GM12878 (cell line): ENCODE measurements around the gene FURIN. TPM values are rescaled to one million over a fixed set of nuclear protein-coding genes. Genes with fewer than 3 reads are reported as not detected.

ENCODE experiments used
- ATAC-seq: fragments of 200-7000 bp; cut with Tn5 transposase; 3 replicates; pipeline ENCODE4 v1.9.1; 2020; ENCODE audit warnings: mild to moderate bottlenecking, moderate library complexity
- BruUV-seq: library from RNA; stranded (reverse); fragments of 400-500 nt; replicated peaks from 2 replicates; lab custom pipeline; 2021; lab: Mats Ljungman, UMichigan
- CTCF ChIA-PET: fragments of 300-600 bp; sonication (Branson Sonifier 250); formaldehyde crosslinking; extraction: SDS; loops from one replicate; lab custom pipeline; 2021; ENCODE audit warnings: inconsistent platforms; lab: Yijun Ruan, JAX
- POLR2A ChIA-PET: fragments of 350-600 bp; formaldehyde crosslinking; extraction: SDS; loops from one replicate; lab custom pipeline; 2021; ENCODE audit warnings: inconsistent platforms; lab: Charles Lee
- RAD21 ChIA-PET: fragments of 300-600 bp; sonication (Branson Sonifier 250); formaldehyde crosslinking; loops from one replicate; lab custom pipeline; 2023; ENCODE audit warnings: antibody characterized with exemption; ENCODE audit not compliant: unreplicated experiment; lab: Charles Lee
- SMC1A ChIA-PET: fragments of 300-600 bp; sonication (Branson Sonifier 250); formaldehyde crosslinking; loops from one replicate; lab custom pipeline; 2023; ENCODE audit not compliant: unreplicated experiment, uncharacterized antibody; lab: Charles Lee
- DNase-seq: peaks from one replicate; pipeline ENCODE4 v3.0.0-alpha.2; 2011; ENCODE audit warnings: low read depth, low spot score
- FAIRE-seq: peaks from 3 replicates; lab custom pipeline; 2011; peaks lifted over from hg19 to GRCh38; lab: Jason Lieb, UNC
- H2AFZ ChIP-seq: 2 replicates; pipeline ENCODE4 v1.6.0; 2011; ENCODE audit warnings: low read depth, low read length, control low read depth; ENCODE audit not compliant: control insufficient read depth
- H3K27ac ChIP-seq: 2 replicates; pipeline ENCODE4 v1.5.1; 2011; ENCODE audit warnings: control low read depth; ENCODE audit not compliant: control insufficient read depth, insufficient read depth
- H3K27me3 ChIP-seq, 2 experiments: replicated peaks in 1 of 2; 2 replicates each; pipeline versions ENCODE4 v1.6.0 to v1.6.1; 2011; ENCODE audit warnings: low read length in 1 of 2; ENCODE audit not compliant: control insufficient read depth in 2 of 2, insufficient read depth in 2 of 2
- H3K36me3 ChIP-seq, 2 experiments: 2 replicates each; pipeline ENCODE4 v1.5.1; 2011; ENCODE audit warnings: low read length in 1 of 2; ENCODE audit not compliant: control insufficient read depth in 2 of 2, insufficient read depth in 2 of 2
- H3K4me1 ChIP-seq: 2 replicates; pipeline ENCODE4 v1.6.1; 2011; ENCODE audit warnings: mild to moderate bottlenecking, low read length, moderate library complexity, mixed read lengths; ENCODE audit not compliant: control insufficient read depth, insufficient read depth
- H3K4me2 ChIP-seq: 2 replicates; pipeline ENCODE4 v1.6.0; 2011; ENCODE audit warnings: control low read depth; ENCODE audit not compliant: control insufficient read depth, insufficient read depth
- H3K4me3 ChIP-seq: fragments of 200-600 bp; sonication (generic); 2 replicates; pipeline ENCODE4 v1.5.1; 2016
- H3K79me2 ChIP-seq: 2 replicates; pipeline ENCODE4 v1.6.0; 2011; ENCODE audit warnings: low read length; ENCODE audit not compliant: control insufficient read depth, insufficient read depth
- H3K9ac ChIP-seq: 2 replicates; pipeline ENCODE4 v1.8.0; 2011; ENCODE audit warnings: low read length, control low read depth, mixed read lengths; ENCODE audit not compliant: control insufficient read depth, insufficient read depth
- H3K9me3 ChIP-seq: replicated peaks from 3 replicates; pipeline ENCODE4 v1.5.1; 2011; ENCODE audit warnings: mild to moderate bottlenecking, low read length; ENCODE audit not compliant: control insufficient read depth, insufficient read depth
- H4K20me1 ChIP-seq: 2 replicates; pipeline ENCODE4 v1.6.0; 2011; ENCODE audit not compliant: control insufficient read depth, insufficient read depth
- ATF3 ChIP-seq: IDR thresholded peaks from 2 replicates; pipeline ENCODE4 v1.6.1; 2011; ENCODE audit warnings: low read depth, mild to moderate bottlenecking, low read length, moderate library complexity, borderline replicate concordance; ENCODE audit errors: extremely low read depth
- BHLHE40 ChIP-seq, 2 experiments: fragments of 450-650 bp in 1 of 2; IDR thresholded peaks; 2 replicates each; pipeline ENCODE4 v1.6.1; 2011 to 2017; ENCODE audit warnings: low read depth in 2 of 2, borderline replicate concordance in 1 of 2, improper control_type of control experiment in 1 of 2, low read length in 1 of 2, mild to moderate bottlenecking in 1 of 2
- CHD1 ChIP-seq: IDR thresholded peaks from 2 replicates; pipeline ENCODE4 v1.6.1; 2012; ENCODE audit warnings: low read depth, low read length, improper control_type of control experiment
- GATAD2B ChIP-seq: fragments of 450-650 bp; conservative IDR thresholded peaks from 2 replicates; pipeline ENCODE4 v1.6.1; 2017; ENCODE audit warnings: low read depth, mild to moderate bottlenecking, moderate library complexity
- IKZF2 ChIP-seq, 2 experiments: fragments of 450-650 bp; IDR thresholded peaks; 2 replicates each; pipeline ENCODE4 v1.6.1; 2017; ENCODE audit warnings: mild to moderate bottlenecking in 2 of 2, moderate library complexity in 2 of 2
- MAX ChIP-seq: IDR thresholded peaks from 2 replicates; pipeline ENCODE4 v1.6.1; 2012; ENCODE audit warnings: low read depth, low read length, improper control_type of control experiment
- NR2C2 ChIP-seq: IDR thresholded peaks from 2 replicates; pipeline ENCODE4 v1.6.1; 2011; ENCODE audit warnings: borderline replicate concordance, low read depth; ENCODE audit not compliant: control insufficient read depth, insufficient read length
- SMAD5 ChIP-seq: IDR thresholded peaks from 2 replicates; pipeline ENCODE4 v1.6.1; 2016; ENCODE audit warnings: antibody characterized with exemption, low read depth
- STAT1 ChIP-seq: fragments of 450-650 bp; conservative IDR thresholded peaks from 2 replicates; pipeline ENCODE4 v1.6.1; 2014; ENCODE audit warnings: antibody characterized with exemption, mild to moderate bottlenecking
- TAF1 ChIP-seq: IDR thresholded peaks from 2 replicates; pipeline ENCODE4 v1.6.1; 2011; ENCODE audit warnings: mild to moderate bottlenecking, low read depth, low read length, borderline replicate concordance
- YY1 ChIP-seq: IDR thresholded peaks from 2 replicates; pipeline ENCODE4 v1.6.1; 2011; ENCODE audit warnings: low read depth, mild to moderate bottlenecking, low read length
- ZNF274 ChIP-seq: IDR thresholded peaks from one replicate; pipeline ENCODE4 v1.8.0; 2011; ENCODE audit not compliant: insufficient read length, insufficient read depth
- ZNF384 ChIP-seq: IDR thresholded peaks from 2 replicates; pipeline ENCODE4 v1.6.1; 2012; ENCODE audit warnings: low read depth, mild to moderate bottlenecking, low read length, improper control_type of control experiment, borderline replicate concordance
- ZNF687 ChIP-seq: fragments of 450-650 bp; IDR thresholded peaks from 2 replicates; pipeline ENCODE4 v1.6.1; 2017; ENCODE audit warnings: mild to moderate bottlenecking, moderate library complexity
- WGBS: methylation state at CpG from one replicate; pipeline ENCODE4 v1.1.6; 2016; ENCODE audit warnings: low lambda C conversion rate; ENCODE audit not compliant: insufficient replicate concordance, insufficient coverage; ENCODE audit errors: missing lambda C conversion rate; 5-methylcytosine and 5-hydroxymethylcytosine counted together
- in situ Hi-C: fragments of 300-500 bp; cut with MboI; formaldehyde crosslinking; loops from 9 replicates; pipeline ENCODE4 v1.14.3; 2018; ENCODE audit warnings: mixed read lengths
- intact Hi-C: fragments of 100-400 bp; cut with micrococcal nuclease; formaldehyde crosslinking; loops from one replicate; pipeline ENCODE4 v1.14.2; 2022; ENCODE audit not compliant: unreplicated experiment
- polyA plus RNA-seq, 11 experiments: library from polyadenylated mRNA; depleted of rRNA in 4 of 11; unstranded in 6 of 11; stranded (reverse) in 5 of 11; fragments of >200 nt; fragmentation: Nextera tagmentation in 4 of 11; fragmentation: Illumina TruSeq in 1 of 11; extraction: Ambion mirVana in 4 of 11; extraction: Trizol in 1 of 11; gene quantifications; 1 replicate in 1 of 11; 2 replicates in 10 of 11; pipeline versions ENCODE4 v1.2.1 to v1.2.3, GENCODE V29; 2011 to 2016; ENCODE audit warnings: inconsistent platforms in 2 of 11, missing spikeins in 2 of 11, low read depth in 1 of 11
- total RNA-seq, 4 experiments: library from RNA; depleted of rRNA in 3 of 4; stranded (reverse); fragments of >200 nt in 3 of 4; fragmentation: Illumina TruSeq in 1 of 4; extraction: Trizol in 1 of 4; gene quantifications; 2 replicates each; pipeline versions ENCODE4 v1.2.1 to v1.2.3, GENCODE V29; 2013 to 2021
- TF ChIP-seq, protein P1 (sequence below): IDR thresholded peaks from 2 replicates; pipeline ENCODE4 v1.6.1; 2012; ENCODE audit warnings: mild to moderate bottlenecking, low read depth, low read length

The FURIN gene
- total and polyA plus RNA-seq, 10 of the 15 experiments (the other 5 are each of a cell fraction or from before 2014, with no cell fraction given) = 0.47 to 39.9 (median 8.0) TPM

DNA sequence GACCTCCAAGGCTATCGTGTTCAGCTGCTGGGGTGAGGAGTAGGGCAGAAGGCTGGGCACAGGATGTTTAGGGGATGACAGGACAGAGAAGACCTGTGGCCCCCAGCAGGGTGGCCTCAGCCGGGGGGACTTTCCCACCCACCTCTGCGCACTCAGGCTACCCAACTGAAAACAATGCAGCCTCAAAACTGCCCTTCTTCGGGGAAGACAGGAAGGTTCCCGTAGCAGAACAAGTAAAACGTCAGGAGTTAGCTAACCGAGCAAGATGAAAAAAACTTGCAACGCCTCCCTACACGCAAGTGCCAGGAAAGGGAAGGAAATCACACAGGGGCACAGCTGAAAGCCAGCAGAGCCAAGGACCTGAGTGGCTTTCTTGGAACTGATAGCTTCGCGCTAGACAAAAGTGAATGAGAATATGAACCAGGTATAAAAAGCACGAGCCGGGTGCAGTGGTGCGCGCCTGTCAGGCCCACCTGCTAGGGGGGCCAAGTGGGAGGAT is 38.4 kb upstream of the FURIN start (continued):
- 0 out of 2 replicates have a peak, but pooled peaks have one; percentile 54 for TF ChIP-seq GATAD2B
- peak; percentile 57; the same call in 1 of the 2 replicates for TF ChIP-seq ZNF687
- peak; percentile 12; the same call in 1 of the 2 replicates for TF ChIP-seq ZNF384
- no peak for TF ChIP-seq CHD1
- no peak for TF ChIP-seq MAX
- peak; percentile 44 to 64; a peak in 2 of 4 replicates for TF ChIP-seq IKZF2 (IDR thresholded peaks at IDR 0.05)

- intact Hi-C loops = loop anchor here (5.0 kb wide), 1 partner anchor 38 kb away; no protein-coding TSS in a partner anchor
- Histone ChIP-seq H3K36me3 (no peaks in the 10 kb centered on the region), H2AFZ (no peak overlapping the region), H3K27ac (no peak overlapping the region), H4K20me1 (no peaks in the 10 kb centered on the region), H3K9ac (no peak overlapping the region), H3K4me3 (no peak overlapping the region), H3K79me2 (no peaks in the 10 kb centered on the region), H3K4me2 (no peak overlapping the region), H3K27me3 (no peaks in the 10 kb centered on the region), H3K9me3 (no peaks in the 10 kb centered on the region), H3K4me1 (peaks cover 23% of the 10 kb centered on the region)
- SMC1A ChIA-PET = no interaction called here
- in situ Hi-C loops = no loop called here
- no peak for DNase-seq
- WGBS = 65% methylated on average over 5 of the region's 5 CpGs
- RAD21 ChIA-PET = interaction anchor here (1.2 kb wide), 1 partner anchor 19 kb away, joined by 3 read pairs; no protein-coding TSS in a partner anchor
- FAIRE-seq = no peak
- no TSS peak for BruUV-seq
- CTCF ChIA-PET = interaction anchor here (0.6 to 1.1 kb wide), 3 partner anchors 16 to 490 kb away, joined by 3 read pairs; no protein-coding TSS in a partner anchor
- POLR2A ChIA-PET = no interaction called here
- ATAC-seq = no peak
- TF ChIP-seq ATF3 (no peak), NR2C2 (no peak), SMAD5 (no peak), STAT1 (no peak), TAF1 (no peak), ZNF274 (no peak), YY1 (no peak), BHLHE40 (IDR thresholded peaks at IDR 0.05; ENCODE audit: borderline replicate concordance in 1 of 2, low read depth in 2 of 2, low read length in 1 of 2) (no peak)
- TF ChIP-seq, protein P1, sequence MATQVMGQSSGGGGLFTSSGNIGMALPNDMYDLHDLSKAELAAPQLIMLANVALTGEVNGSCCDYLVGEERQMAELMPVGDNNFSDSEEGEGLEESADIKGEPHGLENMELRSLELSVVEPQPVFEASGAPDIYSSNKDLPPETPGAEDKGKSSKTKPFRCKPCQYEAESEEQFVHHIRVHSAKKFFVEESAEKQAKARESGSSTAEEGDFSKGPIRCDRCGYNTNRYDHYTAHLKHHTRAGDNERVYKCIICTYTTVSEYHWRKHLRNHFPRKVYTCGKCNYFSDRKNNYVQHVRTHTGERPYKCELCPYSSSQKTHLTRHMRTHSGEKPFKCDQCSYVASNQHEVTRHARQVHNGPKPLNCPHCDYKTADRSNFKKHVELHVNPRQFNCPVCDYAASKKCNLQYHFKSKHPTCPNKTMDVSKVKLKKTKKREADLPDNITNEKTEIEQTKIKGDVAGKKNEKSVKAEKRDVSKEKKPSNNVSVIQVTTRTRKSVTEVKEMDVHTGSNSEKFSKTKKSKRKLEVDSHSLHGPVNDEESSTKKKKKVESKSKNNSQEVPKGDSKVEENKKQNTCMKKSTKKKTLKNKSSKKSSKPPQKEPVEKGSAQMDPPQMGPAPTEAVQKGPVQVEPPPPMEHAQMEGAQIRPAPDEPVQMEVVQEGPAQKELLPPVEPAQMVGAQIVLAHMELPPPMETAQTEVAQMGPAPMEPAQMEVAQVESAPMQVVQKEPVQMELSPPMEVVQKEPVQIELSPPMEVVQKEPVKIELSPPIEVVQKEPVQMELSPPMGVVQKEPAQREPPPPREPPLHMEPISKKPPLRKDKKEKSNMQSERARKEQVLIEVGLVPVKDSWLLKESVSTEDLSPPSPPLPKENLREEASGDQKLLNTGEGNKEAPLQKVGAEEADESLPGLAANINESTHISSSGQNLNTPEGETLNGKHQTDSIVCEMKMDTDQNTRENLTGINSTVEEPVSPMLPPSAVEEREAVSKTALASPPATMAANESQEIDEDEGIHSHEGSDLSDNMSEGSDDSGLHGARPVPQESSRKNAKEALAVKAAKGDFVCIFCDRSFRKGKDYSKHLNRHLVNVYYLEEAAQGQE = no peak
These were observed 33.8 kb upstream of the FURIN start for GRCh38 chr15:90834626-90835025.
